ENCODE measurements around the gene AGPAT3.

DNA sequence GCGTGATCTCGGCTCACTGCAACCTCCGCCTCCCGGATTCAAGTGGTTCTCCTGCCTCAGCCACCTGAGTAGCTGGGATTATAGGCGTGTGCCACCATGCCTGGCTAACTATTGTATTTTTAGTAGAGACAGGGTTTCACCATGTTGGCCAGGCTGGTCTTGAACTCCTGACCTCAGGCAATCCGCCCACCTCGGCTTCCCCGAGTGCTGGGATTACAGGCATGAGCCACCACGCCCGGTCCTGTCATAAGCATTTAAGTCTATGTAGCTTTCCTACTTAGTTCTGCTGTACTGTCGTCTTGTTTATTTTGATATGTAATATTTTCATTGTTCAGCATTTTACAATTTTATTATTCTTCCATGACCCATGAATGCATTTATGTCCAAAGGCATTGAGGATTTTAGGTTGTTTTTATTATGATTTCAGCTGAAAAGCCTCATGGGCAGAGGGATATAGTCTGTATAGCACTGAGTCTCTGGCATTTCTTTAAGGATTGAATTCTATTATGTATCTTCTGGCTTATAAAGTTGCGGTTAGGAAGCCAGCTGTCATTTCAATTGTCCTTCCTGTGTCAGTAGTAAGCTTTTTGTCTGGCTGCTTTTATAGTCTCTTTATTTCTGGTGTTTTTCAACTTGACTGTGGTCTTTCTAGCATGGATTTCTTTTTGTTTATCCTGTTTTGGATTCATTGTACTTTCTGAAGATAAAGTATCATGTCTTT lies 9.2 kb downstream of the AGPAT3 start:
- TF ChIP-seq CTCF (IDR thresholded peaks at IDR 0.05) (no peak), EP300 (IDR thresholded peaks at IDR 0.05) (no peak)
